Activated T-helper 1 cell treated with anti-CD3 and anti-CD28 coated beads, Interleukin-12 subunit alpha, Interleukin-12 subunit beta, Interleukin-2, Interleukin-4 antibody, amounts not matched to agents 30 ng/mL and 10 ng/mL and 1 ng/mL, durations not matched to agents 14 hours and 24 hours and 36 hours (primary cell): ENCODE results near the gene SEMA3B. TPM values are rescaled to one million over a fixed set of nuclear protein-coding genes. Genes with fewer than 3 reads are reported as not detected.
A peak's percentile ranks its signal among the peaks of the same experiment; 100 is the strongest.

ENCODE experiments used
- DNase-seq: peaks from one replicate; pipeline ENCODE4 v3.0.0; 2021; ENCODE audit warnings: low spot score
- H3K27ac Mint-ChIP-seq: one replicate; pipeline ENCODE4 v1.8.0; 2021; ENCODE audit warnings: mild to moderate bottlenecking, mixed read lengths
- H3K27me3 Mint-ChIP-seq: one replicate; pipeline ENCODE4 v1.8.0; 2022; ENCODE audit warnings: mild to moderate bottlenecking, moderate library complexity, mixed read lengths; ENCODE audit not compliant: insufficient read depth
- H3K36me3 Mint-ChIP-seq: one replicate; pipeline ENCODE4 v1.8.0; 2021; ENCODE audit warnings: low read depth, mixed read lengths
- H3K4me1 Mint-ChIP-seq: one replicate; pipeline ENCODE4 v1.8.0; 2021; ENCODE audit warnings: low read depth, mixed read lengths
- H3K4me3 Mint-ChIP-seq: one replicate; pipeline ENCODE4 v1.8.0; 2021; ENCODE audit warnings: mild to moderate bottlenecking, moderate library complexity, mixed read lengths
- H3K9me3 Mint-ChIP-seq: one replicate; pipeline ENCODE4 v1.8.0; 2021; ENCODE audit warnings: mixed read lengths
- intact Hi-C: fragments of 100-400 bp; cut with micrococcal nuclease; formaldehyde crosslinking; loops from one replicate; pipeline ENCODE4 v1.15.1; 2024
- total RNA-seq: library from RNA; stranded (reverse); gene quantifications from 2 replicates; pipeline ENCODE4 v1.2.3, GENCODE V29; 2022

The SEMA3B gene
- total RNA-seq, 1 donor from 2014 or later, result 0.49 TPM

DNA sequence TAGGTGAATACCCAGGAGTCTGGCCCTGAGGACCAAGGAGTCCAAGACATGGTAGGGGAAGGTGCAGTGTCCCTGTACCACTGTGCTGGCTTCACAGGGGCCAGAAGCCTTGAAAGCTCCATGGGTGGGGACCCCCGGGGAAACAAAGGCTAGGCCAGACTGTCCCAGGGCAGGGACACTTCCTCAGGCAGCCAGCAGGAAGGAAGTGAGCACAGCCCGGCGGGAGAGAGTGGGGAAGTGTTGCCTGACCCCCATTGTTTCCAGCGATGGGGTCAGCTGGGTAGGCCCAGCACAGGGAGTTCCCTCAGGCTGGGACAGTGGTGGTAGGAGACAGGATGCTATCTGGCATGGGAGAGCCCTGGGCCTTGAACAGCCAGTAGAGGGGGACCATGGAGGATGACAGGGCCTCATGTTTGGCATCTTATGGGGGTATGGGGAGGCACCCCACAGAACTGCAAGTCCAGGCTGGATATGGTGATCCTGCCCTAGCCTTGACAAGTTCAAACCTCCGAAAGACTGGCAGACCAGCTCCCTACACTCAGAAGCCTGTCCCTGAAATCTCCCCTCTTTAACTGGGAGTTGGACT is 54.8 kb downstream of the SEMA3B start:
- Mint-ChIP-seq H3K27me3 (no peaks in the 10 kb centered on the region), H3K4me3 (no peak overlapping the region), H3K9me3 (no peaks in the 10 kb centered on the region), H3K27ac (no peak overlapping the region), H3K36me3 (peaks cover 17% of the 10 kb centered on the region), H3K4me1 (peaks cover 39% of the 10 kb centered on the region)
- DNase-seq, result no peak
- intact Hi-C loops, result loop anchor here (1.0 kb wide), 1 partner anchor 49 kb away; no protein-coding TSS in a partner anchor

DNA sequence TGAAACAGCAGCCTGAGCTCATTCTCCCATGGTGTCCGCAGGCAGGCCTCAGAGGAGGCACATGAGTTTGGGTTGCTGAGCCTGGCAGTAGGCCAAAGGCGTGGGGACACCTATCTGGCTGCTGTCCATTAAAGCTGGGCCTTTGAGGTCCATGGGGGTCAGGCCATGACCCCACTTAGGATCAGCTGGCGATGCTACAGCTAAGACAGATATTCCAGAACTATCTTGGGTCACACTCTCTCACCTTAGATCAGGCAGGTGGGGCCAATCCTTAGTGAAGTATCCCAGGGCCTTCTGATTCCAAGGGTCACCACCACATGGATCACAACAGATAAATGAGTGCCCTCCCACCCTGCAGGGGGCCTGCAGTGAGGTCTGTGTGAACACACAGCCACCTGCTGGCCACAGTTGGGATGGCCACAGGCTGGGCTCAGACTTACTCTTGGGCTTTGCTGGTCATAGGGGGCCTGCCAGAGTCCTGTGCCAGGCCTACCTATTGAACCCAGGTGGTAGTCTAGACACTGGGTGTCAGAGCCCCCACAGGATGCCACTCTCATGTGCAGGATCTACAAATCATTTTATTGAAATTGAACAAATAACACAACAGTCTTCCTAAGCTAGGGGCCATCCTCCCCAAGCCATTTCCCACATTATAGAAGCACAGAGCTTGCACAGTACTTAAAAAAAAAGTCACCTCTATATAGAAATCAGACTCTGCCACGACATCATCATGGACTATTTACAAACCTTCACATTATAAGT is 55.6 kb downstream of the SEMA3B start:
- Mint-ChIP-seq H3K27ac (peak overlapping the region; percentile 23), H3K27me3 (no peaks in the 10 kb centered on the region), H3K4me3 (no peak overlapping the region), H3K9me3 (no peaks in the 10 kb centered on the region), H3K4me1 (peaks cover 36% of the 10 kb centered on the region), H3K36me3 (peaks cover 11% of the 10 kb centered on the region)
- DNase-seq, result peak; percentile 54
- intact Hi-C loops, result loop anchor here (1.0 kb wide), 1 partner anchor 50 kb away; no protein-coding TSS in a partner anchor

DNA sequence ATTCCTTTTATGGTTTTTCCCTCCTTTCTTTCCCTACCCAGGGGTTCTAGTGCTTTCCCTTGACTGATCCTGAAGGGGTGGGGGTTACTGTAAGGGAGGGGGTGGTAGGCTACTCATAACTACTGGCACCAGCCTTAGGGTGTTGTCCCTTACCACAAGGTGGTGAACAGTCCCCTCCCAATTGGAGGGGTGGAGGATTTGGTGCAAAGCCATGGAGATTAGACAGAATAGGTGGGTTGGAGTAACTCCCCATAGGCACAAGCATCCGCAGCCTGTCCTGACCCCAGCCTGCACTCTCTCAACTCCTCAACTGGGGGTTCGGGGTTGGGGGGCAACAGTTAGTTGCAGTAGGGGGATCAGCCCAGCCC is 56.1 kb downstream of the SEMA3B start:
- Mint-ChIP-seq H3K27ac (peak overlapping the region; percentile 23), H3K4me1 (peaks cover 32% of the 10 kb centered on the region), H3K4me3 (peak overlapping the region; percentile 15), H3K36me3 (peaks cover 14% of the 10 kb centered on the region), H3K9me3 (no peaks in the 10 kb centered on the region), H3K27me3 (no peaks in the 10 kb centered on the region)
- intact Hi-C loops, result no loop called here
- DNase-seq, result no peak

DNA sequence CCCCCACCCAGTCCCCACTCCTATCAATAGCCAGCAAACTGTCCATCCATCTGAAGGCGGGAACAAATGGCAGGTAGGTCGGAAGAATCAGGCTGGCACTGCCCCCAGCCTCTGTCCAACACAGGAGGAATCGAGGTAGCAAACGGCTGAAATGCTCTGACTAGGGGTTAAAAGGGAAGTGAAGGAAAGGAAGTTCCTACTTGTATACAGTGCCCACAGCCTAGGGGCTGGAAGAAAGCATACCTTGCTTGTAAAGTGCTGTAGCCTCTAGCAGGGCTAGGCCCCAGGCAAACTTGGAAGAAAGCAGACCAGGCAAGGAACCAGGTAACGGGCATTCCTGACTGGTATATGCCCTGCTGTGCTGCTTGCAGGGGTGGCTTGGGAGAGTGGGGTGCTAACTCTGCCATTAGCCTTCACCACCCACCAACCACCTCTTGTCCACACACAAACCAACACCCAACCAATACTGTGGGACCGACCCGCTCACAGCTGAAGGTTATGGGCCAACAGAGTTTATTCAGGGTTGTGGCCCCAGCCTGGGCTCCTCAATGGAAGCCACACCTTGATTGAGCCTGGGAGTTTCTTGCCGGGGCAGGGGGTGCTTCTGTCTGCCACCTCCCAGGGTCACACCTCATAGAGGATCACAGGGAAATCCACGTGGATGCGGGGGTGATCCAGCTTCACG is 56.7 kb downstream of the SEMA3B start:
- Mint-ChIP-seq H3K27me3 (no peaks in the 10 kb centered on the region), H3K36me3 (peaks cover 17% of the 10 kb centered on the region), H3K4me1 (peaks cover 27% of the 10 kb centered on the region), H3K27ac (no peak overlapping the region), H3K9me3 (no peaks in the 10 kb centered on the region), H3K4me3 (peak overlapping the region; percentile 93)
- DNase-seq, result no peak
- intact Hi-C loops, result no loop called here

DNA sequence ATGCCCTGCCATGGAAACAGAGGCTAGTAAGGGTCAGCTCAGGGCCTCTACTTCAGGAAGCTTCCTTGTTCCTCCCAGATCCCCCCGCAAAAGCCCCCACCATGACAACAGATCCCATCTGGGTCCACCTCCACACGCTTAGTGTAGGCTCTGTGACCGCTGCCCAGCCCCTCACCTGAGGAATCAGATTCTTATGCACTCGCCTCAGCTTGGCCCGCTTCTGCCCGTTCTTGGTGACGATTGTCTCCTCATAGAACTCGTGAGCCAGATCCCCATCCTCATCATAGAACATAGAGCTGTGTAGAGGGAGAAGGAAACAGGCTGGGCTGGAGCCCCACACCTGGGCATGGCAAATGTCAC is 57.2 kb downstream of the SEMA3B start:
- no peaks in the 10 kb centered on the region for H3K9me3 Mint-ChIP-seq
- DNase-seq, result no peak
- intact Hi-C loops, result no loop called here

DNA sequence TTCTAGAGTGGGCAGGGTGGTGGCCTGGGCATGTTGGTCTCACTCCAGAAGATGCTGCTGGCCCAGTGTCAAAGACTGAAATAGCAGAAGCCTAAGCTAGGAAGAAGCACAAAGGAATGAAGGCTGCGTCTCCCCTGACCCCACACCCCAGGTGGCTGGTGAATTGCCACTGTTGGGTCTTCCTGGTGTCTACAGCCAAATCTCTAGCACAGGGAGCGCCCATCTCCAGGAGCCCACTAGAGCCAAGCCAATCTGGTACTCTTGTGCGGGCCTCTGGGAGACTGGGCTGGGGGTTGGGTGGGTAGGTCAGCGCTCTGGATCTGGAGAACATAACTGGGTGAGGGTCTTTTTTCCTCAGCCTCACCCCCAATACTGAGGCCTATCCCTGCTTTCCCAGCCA is 58.2 kb downstream of the SEMA3B start:
- DNase-seq, result no peak
- Mint-ChIP-seq H3K36me3 (peaks cover 27% of the 10 kb centered on the region), H3K27ac (peak overlapping the region; percentile 72), H3K4me3 (peak overlapping the region; percentile 93), H3K4me1 (peaks cover 25% of the 10 kb centered on the region), H3K9me3 (no peaks in the 10 kb centered on the region), H3K27me3 (no peaks in the 10 kb centered on the region)
- intact Hi-C loops, result no loop called here

More for the DNA sequence above, 57.2 kb downstream of the SEMA3B start:
- peaks cover 25% of the 10 kb centered on the region for H3K4me1 Mint-ChIP-seq
- no peaks in the 10 kb centered on the region for H3K27me3 Mint-ChIP-seq
- H3K27ac Mint-ChIP-seq, result no peak overlapping the region
- H3K4me3 Mint-ChIP-seq, result peak overlapping the region; percentile 93
- peaks cover 22% of the 10 kb centered on the region for H3K36me3 Mint-ChIP-seq

Other genes starting within 250 kb of the SEMA3B start
- gene RBM5, start 180.2 kb upstream of the SEMA3B start, total RNA-seq, result 157 and 162 TPM in 2 replicates
- 0.21 and 0.42 TPM in 2 replicates for gene SEMA3F, start 113.8 kb upstream of the SEMA3B start, total RNA-seq
- gene GNAT1, start 77.5 kb upstream of the SEMA3B start, total RNA-seq, result not detected in 2 replicates
- not detected in 2 replicates for gene SLC38A3, start 63.9 kb upstream of the SEMA3B start, total RNA-seq
- 237 and 238 TPM in 2 replicates for gene GNAI2, start 32.9 kb upstream of the SEMA3B start, total RNA-seq
- gene LSMEM2, start 9.9 kb downstream of the SEMA3B start, total RNA-seq, result not detected in 2 replicates
- 215 TPM in 2 replicates for gene IFRD2, start 23.3 kb downstream of the SEMA3B start, total RNA-seq
- gene HYAL3, start 30.3 kb downstream of the SEMA3B start, total RNA-seq, result 7.9 and 8.0 TPM in 2 replicates
- 18.1 and 19.6 TPM in 2 replicates for gene NAA80, start 30.3 kb downstream of the SEMA3B start, total RNA-seq
- 0.12 and 0.36 TPM in 2 replicates for gene HYAL1, start 34.4 kb downstream of the SEMA3B start, total RNA-seq
- gene HYAL2, start 53.6 kb downstream of the SEMA3B start, total RNA-seq, result 15.5 and 16.1 TPM in 2 replicates
- 27.9 and 29.9 TPM in 2 replicates for gene TUSC2, start 59.1 kb downstream of the SEMA3B start, total RNA-seq
- gene RASSF1, start 71.7 kb downstream of the SEMA3B start, total RNA-seq, result 57.6 and 60.3 TPM in 2 replicates
- gene ZMYND10, start 76.6 kb downstream of the SEMA3B start, total RNA-seq, result 1.5 and 1.7 TPM in 2 replicates
- gene NPRL2, start 81.6 kb downstream of the SEMA3B start, total RNA-seq, result 43.7 and 46.6 TPM in 2 replicates
- gene CYB561D2, start 81.7 kb downstream of the SEMA3B start, total RNA-seq, result 30.0 and 35.9 TPM in 2 replicates
- 23.6 and 25.4 TPM in 2 replicates for gene TMEM115, start 90.4 kb downstream of the SEMA3B start, total RNA-seq
- gene CACNA2D2, start 234.5 kb downstream of the SEMA3B start, total RNA-seq, result 0.52 and 0.78 TPM in 2 replicates